GM12892 (cell line): Measurements from ENCODE around the gene TBC1D22A.

Experiments
- POLR2A ChIP-seq: IDR thresholded peaks from 2 replicates; pipeline ENCODE4 v1.6.1; 2011; ENCODE audit warnings: low read depth, low read length, control low read depth
- POLR2AphosphoS5 ChIP-seq: IDR thresholded peaks from 2 replicates; pipeline ENCODE4 v1.6.1; 2011; ENCODE audit warnings: low read depth, low read length, control low read depth
- TAF1 ChIP-seq: IDR thresholded peaks from 2 replicates; pipeline ENCODE4 v1.6.1; 2011; ENCODE audit warnings: low read depth, mild to moderate bottlenecking, control low read depth, low read length, borderline replicate concordance

DNA sequence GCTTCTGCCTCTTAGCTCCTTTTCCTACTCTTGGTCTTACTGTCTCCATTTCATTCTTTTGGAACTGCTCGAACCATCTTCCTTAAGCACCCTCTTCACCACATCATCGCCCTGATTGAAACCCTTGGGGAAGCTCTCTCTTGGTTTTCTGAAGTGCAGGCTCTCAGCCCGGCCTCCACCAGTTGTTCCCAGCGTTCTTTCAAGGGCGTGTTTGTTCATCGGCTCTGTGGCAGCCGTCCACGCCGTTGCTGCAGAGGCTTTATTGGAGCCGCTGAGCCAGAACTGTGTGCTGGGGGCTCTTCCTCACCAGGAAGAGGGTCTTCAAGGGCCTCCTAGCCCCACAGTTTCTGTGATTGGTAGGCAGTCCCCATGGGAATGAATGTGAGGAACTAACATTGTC, 214.1 kb downstream of the TBC1D22A start:
- TF ChIP-seq POLR2A, result no peak
- no peak for TF ChIP-seq TAF1
- no peak for TF ChIP-seq POLR2AphosphoS5
